ENCODE data around the gene IQSEC3. TPM values are rescaled to one million over a fixed set of nuclear protein-coding genes. Genes with fewer than 3 reads are reported as not detected.

Gene IQSEC3
- total and polyA plus RNA-seq, 2 of the 13 experiments (the other 11 are each of a cell fraction or from before 2014, with no cell fraction given), result not detected

DNA sequence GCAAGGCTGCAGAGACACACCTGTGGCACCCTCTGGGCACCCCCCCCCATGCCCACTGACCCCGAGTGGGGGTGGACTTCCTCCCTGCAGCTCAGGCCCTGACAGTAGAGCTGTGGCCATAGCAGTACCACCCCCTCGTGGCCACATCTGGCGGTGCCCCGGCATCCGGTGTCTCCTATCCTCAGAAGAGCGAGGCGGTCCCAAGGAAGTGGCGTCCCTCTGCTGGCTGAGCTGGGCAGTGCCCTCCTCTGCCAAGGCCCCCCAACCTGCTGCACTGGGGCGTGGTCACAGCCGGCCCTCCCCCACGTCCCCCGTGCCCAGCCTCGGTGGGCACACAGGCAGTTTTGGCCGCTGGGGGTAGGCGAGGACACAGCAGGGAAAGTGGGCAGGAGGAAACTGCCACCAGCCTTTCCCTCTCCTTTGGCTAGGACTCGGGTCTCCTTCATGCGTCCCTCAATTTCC lies 153.4 kb downstream of the IQSEC3 start (continued):
- TF ChIP-seq TARDBP (CRISPR knock-in tag; IDR thresholded peaks at IDR 0.05) (no peak; the same call in 1 of the 2 replicates), GTF3A (CRISPR knock-in tag; conservative IDR thresholded peaks at IDR 0.05) (0 out of 2 replicates have a peak, but pooled peaks have one; percentile 43), ZNF224 (CRISPR knock-in tag; IDR thresholded peaks at IDR 0.05) (no peak), ZNF20 (CRISPR knock-in tag; IDR thresholded peaks at IDR 0.05) (no peak), ZBTB14 (CRISPR knock-in tag; IDR thresholded peaks at IDR 0.05) (peak; percentile 67), POGZ (CRISPR knock-in tag; IDR thresholded peaks at IDR 0.05) (0 out of 2 replicates have a peak, but pooled peaks have one; percentile 17), ZNF281 (CRISPR knock-in tag; IDR thresholded peaks at IDR 0.05; ENCODE audit: borderline replicate concordance) (peak; percentile 58; the same call in 1 of the 2 replicates), ZNF34 (CRISPR knock-in tag; IDR thresholded peaks at IDR 0.05; ENCODE audit: borderline replicate concordance) (no peak), RAD21 (CRISPR knock-in tag; IDR thresholded peaks at IDR 0.05) (peak; percentile 97), RXRB (CRISPR knock-in tag; IDR thresholded peaks at IDR 0.05; ENCODE audit: borderline replicate concordance) (peak; percentile 67; the same call in 1 of the 2 replicates), CCDC6 (CRISPR knock-in tag; IDR thresholded peaks at IDR 0.05) (no peak), HBP1 (CRISPR knock-in tag; IDR thresholded peaks at IDR 0.05; ENCODE audit: low read depth) (0 out of 2 replicates have a peak, but pooled peaks have one; percentile 34), ZFP82 (CRISPR knock-in tag; IDR thresholded peaks at IDR 0.05; ENCODE audit: borderline replicate concordance) (no peak), RARA (CRISPR knock-in tag; IDR thresholded peaks at IDR 0.05) (0 out of 2 replicates have a peak, but pooled peaks have one; percentile 23), SP5 (CRISPR knock-in tag; IDR thresholded peaks at IDR 0.05; ENCODE audit: borderline replicate concordance, low read depth) (peak; percentile 28), CBFB (CRISPR knock-in tag; IDR thresholded peaks at IDR 0.05) (0 out of 2 replicates have a peak, but pooled peaks have one; percentile 44), KLF9 (CRISPR knock-in tag; IDR thresholded peaks at IDR 0.05; ENCODE audit: low read depth) (no peak), ZNF556 (CRISPR knock-in tag; IDR thresholded peaks at IDR 0.05; ENCODE audit: borderline replicate concordance) (0 out of 2 replicates have a peak, but pooled peaks have one; percentile 30)
- TF ChIP-seq, protein P1, sequence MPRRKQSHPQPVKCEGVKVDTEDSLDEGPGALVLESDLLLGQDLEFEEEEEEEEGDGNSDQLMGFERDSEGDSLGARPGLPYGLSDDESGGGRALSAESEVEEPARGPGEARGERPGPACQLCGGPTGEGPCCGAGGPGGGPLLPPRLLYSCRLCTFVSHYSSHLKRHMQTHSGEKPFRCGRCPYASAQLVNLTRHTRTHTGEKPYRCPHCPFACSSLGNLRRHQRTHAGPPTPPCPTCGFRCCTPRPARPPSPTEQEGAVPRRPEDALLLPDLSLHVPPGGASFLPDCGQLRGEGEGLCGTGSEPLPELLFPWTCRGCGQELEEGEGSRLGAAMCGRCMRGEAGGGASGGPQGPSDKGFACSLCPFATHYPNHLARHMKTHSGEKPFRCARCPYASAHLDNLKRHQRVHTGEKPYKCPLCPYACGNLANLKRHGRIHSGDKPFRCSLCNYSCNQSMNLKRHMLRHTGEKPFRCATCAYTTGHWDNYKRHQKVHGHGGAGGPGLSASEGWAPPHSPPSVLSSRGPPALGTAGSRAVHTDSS (CRISPR knock-in tag; conservative IDR thresholded peaks at IDR 0.05), result no peak
- TF ChIP-seq, protein P2, sequence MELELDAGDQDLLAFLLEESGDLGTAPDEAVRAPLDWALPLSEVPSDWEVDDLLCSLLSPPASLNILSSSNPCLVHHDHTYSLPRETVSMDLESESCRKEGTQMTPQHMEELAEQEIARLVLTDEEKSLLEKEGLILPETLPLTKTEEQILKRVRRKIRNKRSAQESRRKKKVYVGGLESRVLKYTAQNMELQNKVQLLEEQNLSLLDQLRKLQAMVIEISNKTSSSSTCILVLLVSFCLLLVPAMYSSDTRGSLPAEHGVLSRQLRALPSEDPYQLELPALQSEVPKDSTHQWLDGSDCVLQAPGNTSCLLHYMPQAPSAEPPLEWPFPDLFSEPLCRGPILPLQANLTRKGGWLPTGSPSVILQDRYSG (CRISPR knock-in tag; IDR thresholded peaks at IDR 0.05), result no peak
- TF ChIP-seq, protein P3, sequence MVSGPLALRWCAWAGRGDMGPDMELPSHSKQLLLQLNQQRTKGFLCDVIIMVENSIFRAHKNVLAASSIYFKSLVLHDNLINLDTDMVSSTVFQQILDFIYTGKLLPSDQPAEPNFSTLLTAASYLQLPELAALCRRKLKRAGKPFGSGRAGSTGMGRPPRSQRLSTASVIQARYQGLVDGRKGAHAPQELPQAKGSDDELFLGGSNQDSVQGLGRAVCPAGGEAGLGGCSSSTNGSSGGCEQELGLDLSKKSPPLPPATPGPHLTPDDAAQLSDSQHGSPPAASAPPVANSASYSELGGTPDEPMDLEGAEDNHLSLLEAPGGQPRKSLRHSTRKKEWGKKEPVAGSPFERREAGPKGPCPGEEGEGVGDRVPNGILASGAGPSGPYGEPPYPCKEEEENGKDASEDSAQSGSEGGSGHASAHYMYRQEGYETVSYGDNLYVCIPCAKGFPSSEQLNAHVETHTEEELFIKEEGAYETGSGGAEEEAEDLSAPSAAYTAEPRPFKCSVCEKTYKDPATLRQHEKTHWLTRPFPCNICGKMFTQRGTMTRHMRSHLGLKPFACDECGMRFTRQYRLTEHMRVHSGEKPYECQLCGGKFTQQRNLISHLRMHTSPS (CRISPR knock-in tag; IDR thresholded peaks at IDR 0.05; ENCODE audit: low read depth), result peak; percentile 82
